CD4-positive, alpha-beta T cell (primary cell): ENCODE results near the gene COL4A2. TPM values are rescaled to one million over a fixed set of nuclear protein-coding genes. Genes with fewer than 3 reads are reported as not detected.

Experiments
- ATAC-seq: fragments of 200-7000 bp; cut with Tn5 transposase; one replicate; pipeline ENCODE4 v1.10.0; 2022; ENCODE audit warnings: mild to moderate bottlenecking; ENCODE audit not compliant: poor library complexity
- CTCF ChIA-PET: fragments of 350-600 bp; sonication (Branson Sonifier 250); formaldehyde crosslinking; loops from one replicate; lab custom pipeline; 2021; ENCODE audit warnings: antibody characterized with exemption, inconsistent platforms; lab: Charles Lee
- POLR2A ChIA-PET: fragments of 350-600 bp; sonication (Branson Sonifier 250); formaldehyde crosslinking; loops from one replicate; lab custom pipeline; 2021; ENCODE audit warnings: antibody characterized with exemption, inconsistent platforms; lab: Charles Lee
- DNase-seq, 14 experiments: peaks; one replicate each; pipeline ENCODE4 v3.0.0-alpha.2; 2013 to 2020; ENCODE audit warnings: mixed read lengths in 2 of 14
- H3K27ac ChIP-seq, 2 donors: one replicate each; pipeline versions ENCODE4 v1.5.1 to v1.7.0; 2013; ENCODE audit warnings: low read length in 2 of 2, low read depth in 1 of 2, mild to moderate bottlenecking in 1 of 2
- H3K27me3 ChIP-seq, 2 experiments: 1 replicate in 1 of 2; 2 replicates in 1 of 2; pipeline versions ENCODE4 v1.6.1 to v1.7.0; 2013; ENCODE audit warnings: low read length in 2 of 2, control low read depth in 1 of 2, mild to moderate bottlenecking in 1 of 2, moderate library complexity in 1 of 2; ENCODE audit not compliant: insufficient read depth in 2 of 2, control insufficient read depth in 1 of 2
- H3K36me3 ChIP-seq: one replicate; pipeline ENCODE4 v1.6.1; 2013; ENCODE audit warnings: low read length, control low read depth; ENCODE audit not compliant: insufficient read depth
- H3K4me1 ChIP-seq: one replicate; pipeline ENCODE4 v1.6.1; 2013; ENCODE audit warnings: low read length, control low read depth; ENCODE audit not compliant: insufficient read depth
- H3K4me3 ChIP-seq: one replicate; pipeline ENCODE4 v1.5.1; 2013; ENCODE audit warnings: mild to moderate bottlenecking, low read length, moderate library complexity
- H3K9me3 ChIP-seq, 2 experiments: 1 replicate in 1 of 2; 2 replicates in 1 of 2; pipeline versions ENCODE4 v1.6.1 to v1.7.0; 2013; ENCODE audit warnings: low read length in 2 of 2, mild to moderate bottlenecking in 2 of 2, control low read depth in 1 of 2, moderate library complexity in 1 of 2; ENCODE audit not compliant: control insufficient read depth in 1 of 2, insufficient read depth in 1 of 2
- H3K27ac Mint-ChIP-seq: one replicate; pipeline ENCODE4 v1.8.0; 2020; ENCODE audit warnings: mixed read lengths
- H3K27me3 Mint-ChIP-seq: one replicate; pipeline ENCODE4 v1.8.0; 2021; ENCODE audit warnings: mixed read lengths
- H3K36me3 Mint-ChIP-seq: one replicate; pipeline ENCODE4 v1.8.0; 2021; ENCODE audit warnings: low read depth, mixed read lengths
- H3K4me1 Mint-ChIP-seq: one replicate; pipeline ENCODE4 v1.8.0; 2021; ENCODE audit warnings: low read depth, mixed read lengths
- H3K4me3 Mint-ChIP-seq: one replicate; pipeline ENCODE4 v1.8.0; 2020; ENCODE audit warnings: mild to moderate bottlenecking, mixed read lengths
- H3K9me3 Mint-ChIP-seq: one replicate; pipeline ENCODE4 v1.8.0; 2020; ENCODE audit warnings: mixed read lengths
- intact Hi-C, 2 experiments: fragments of 100-400 bp; cut with DNase I in 1 of 2; cut with micrococcal nuclease in 1 of 2; formaldehyde crosslinking; loops; one replicate each; pipeline versions ENCODE4 v1.15.1 to v1.9.0; 2023 to 2025; cut with DNase I, micrococcal nuclease
- total RNA-seq, 174 experiments: library from RNA in 2 of 174; stranded (reverse) in 2 of 174; gene quantifications; one replicate each; pipeline ENCODE4 v1.2.3 and lab custom pipeline; 2021 to 2026
- TF ChIP-seq, protein P1 (sequence below): fragments of 200-600 bp; IDR thresholded peaks from one replicate; pipeline ENCODE4 v1.8.0; 2022; ENCODE audit warnings: antibody characterized with exemption, mild to moderate bottlenecking

COL4A2 gene
- total RNA-seq, 2 experiments from 2014 or later, result not detected

DNA sequence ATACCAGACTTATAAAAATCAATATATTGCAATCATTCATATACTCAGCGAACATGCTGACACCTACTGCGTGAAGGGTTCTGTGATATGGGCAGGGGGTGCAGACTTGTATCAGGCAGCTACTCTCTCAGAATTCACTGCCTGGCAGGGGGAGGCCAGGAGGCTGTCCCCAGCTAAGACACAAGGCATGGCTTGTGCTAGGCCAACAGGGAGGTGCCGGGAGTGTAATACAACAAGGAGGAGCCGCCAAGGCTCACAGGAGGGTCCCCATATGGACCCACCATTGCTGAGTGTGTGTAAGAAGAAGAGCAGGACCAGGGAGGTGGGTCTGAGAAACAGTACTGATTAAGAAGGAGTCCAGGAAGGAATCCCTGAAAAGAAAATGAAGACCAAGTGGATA is 97.2 kb downstream of the COL4A2 start:
- TF ChIP-seq, protein P1, sequence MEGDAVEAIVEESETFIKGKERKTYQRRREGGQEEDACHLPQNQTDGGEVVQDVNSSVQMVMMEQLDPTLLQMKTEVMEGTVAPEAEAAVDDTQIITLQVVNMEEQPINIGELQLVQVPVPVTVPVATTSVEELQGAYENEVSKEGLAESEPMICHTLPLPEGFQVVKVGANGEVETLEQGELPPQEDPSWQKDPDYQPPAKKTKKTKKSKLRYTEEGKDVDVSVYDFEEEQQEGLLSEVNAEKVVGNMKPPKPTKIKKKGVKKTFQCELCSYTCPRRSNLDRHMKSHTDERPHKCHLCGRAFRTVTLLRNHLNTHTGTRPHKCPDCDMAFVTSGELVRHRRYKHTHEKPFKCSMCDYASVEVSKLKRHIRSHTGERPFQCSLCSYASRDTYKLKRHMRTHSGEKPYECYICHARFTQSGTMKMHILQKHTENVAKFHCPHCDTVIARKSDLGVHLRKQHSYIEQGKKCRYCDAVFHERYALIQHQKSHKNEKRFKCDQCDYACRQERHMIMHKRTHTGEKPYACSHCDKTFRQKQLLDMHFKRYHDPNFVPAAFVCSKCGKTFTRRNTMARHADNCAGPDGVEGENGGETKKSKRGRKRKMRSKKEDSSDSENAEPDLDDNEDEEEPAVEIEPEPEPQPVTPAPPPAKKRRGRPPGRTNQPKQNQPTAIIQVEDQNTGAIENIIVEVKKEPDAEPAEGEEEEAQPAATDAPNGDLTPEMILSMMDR, result no peak
- peaks cover 89% of the 10 kb centered on the region for H3K27me3 Mint-ChIP-seq
- no peaks in the 10 kb centered on the region for H3K4me1 Mint-ChIP-seq

DNA sequence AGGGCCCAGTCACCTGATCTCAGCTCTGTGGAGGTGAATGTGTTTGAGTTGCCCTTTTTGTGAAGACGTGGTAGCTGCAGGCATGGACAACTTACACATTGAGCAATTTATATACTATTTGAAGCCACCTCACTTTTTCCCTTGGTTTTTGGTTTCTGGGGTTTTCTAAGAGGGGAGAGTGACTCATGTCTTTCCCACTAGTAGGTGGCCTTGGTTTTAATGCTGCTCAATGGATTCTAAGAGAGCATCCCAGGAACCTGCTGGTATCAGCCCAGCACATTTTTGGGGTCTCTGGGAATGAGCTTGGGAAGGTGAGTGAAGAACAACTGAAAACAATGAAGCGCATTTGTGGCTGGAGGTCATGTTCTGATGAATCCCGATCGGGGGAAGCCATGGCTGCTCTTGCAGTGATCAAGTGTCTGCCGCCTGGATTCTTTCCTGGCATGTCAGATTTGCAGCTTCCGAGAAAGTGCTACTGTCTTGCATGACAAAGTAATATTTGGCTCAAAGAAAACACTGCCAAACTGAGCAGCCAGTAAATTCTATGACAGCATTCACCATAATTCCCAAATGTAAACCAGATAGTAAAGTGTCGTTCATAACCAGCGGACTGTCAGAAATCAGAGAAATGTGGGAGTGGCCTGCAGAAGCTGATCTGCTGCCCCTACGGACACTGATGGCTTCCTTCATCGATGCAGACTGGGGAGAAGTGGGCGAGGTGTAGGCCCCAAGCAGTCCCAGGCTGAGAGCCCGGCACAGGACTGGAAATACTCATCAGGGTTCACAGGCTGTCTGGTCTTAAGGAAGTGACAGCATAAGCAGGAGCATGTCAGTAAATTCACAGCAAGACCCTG is 98.7 kb downstream of the COL4A2 start:
- no peak overlapping the region for H3K27ac Mint-ChIP-seq
- ChIA-PET POLR2A (no interaction called here), CTCF (no interaction called here)
- H3K9me3 Mint-ChIP-seq, result no peaks in the 10 kb centered on the region
- Histone ChIP-seq H3K4me3 (no peak overlapping the region), H3K4me1 (no peaks in the 10 kb centered on the region), H3K27ac (no peak overlapping the region), H3K27me3 (peaks cover 26 to 30% of the 10 kb centered on the region in 2 experiments), H3K9me3 (peaks cover 0 to 6% of the 10 kb centered on the region in 2 experiments), H3K36me3 (no peaks in the 10 kb centered on the region)
- peaks cover 94% of the 10 kb centered on the region for H3K27me3 Mint-ChIP-seq
- H3K4me1 Mint-ChIP-seq, result no peaks in the 10 kb centered on the region
- H3K36me3 Mint-ChIP-seq, result no peaks in the 10 kb centered on the region
- TF ChIP-seq, protein P1, result no peak
- H3K4me3 Mint-ChIP-seq, result no peak overlapping the region
- ATAC-seq, result no peak
- DNase-seq, result no peak
- intact Hi-C loops, result no loop called here

More for the DNA sequence above, 97.2 kb downstream of the COL4A2 start:
- H3K9me3 Mint-ChIP-seq, result no peaks in the 10 kb centered on the region
- ChIA-PET CTCF (no interaction called here), POLR2A (no interaction called here)
- Histone ChIP-seq H3K27ac (no peak overlapping the region), H3K36me3 (no peaks in the 10 kb centered on the region), H3K27me3 (peaks cover 18 to 27% of the 10 kb centered on the region in 2 experiments), H3K4me1 (no peaks in the 10 kb centered on the region), H3K9me3 (peaks cover 0 to 6% of the 10 kb centered on the region in 2 experiments), H3K4me3 (no peak overlapping the region)
- H3K36me3 Mint-ChIP-seq, result no peaks in the 10 kb centered on the region
- no peak overlapping the region for H3K27ac Mint-ChIP-seq
- no peak for DNase-seq
- ATAC-seq, result no peak
- no peak overlapping the region for H3K4me3 Mint-ChIP-seq
- intact Hi-C loops, result no loop called here

DNA sequence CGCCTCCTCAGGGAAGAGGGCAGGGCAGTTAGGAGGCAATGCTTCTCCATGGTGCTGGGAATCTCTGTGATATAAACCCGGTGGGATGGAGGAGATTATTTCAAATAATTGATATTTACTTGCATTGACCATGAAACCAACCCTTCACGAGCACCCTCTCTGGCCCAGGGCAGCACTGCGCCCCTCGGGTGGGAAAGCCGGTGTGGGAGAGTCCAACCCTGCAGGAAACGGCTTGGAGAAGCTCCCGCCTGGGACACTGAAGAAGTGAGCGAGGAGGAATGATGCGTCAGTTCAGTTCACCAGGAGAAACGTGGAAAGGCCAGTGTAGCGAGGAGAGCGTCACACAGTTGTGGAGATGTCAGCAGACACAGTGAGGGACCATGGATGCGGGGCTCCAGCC is 99.9 kb downstream of the COL4A2 start:
- Mint-ChIP-seq H3K4me3 (no peak overlapping the region), H3K27me3 (peaks cover 92% of the 10 kb centered on the region), H3K9me3 (no peaks in the 10 kb centered on the region), H3K27ac (no peak overlapping the region), H3K4me1 (no peaks in the 10 kb centered on the region), H3K36me3 (no peaks in the 10 kb centered on the region)
- no peak overlapping the region for H3K27ac ChIP-seq
- no peaks in the 10 kb centered on the region for H3K36me3 ChIP-seq
- TF ChIP-seq, protein P1, result no peak
- DNase-seq, result no peak
- no peak overlapping the region for H3K4me3 ChIP-seq
- POLR2A ChIA-PET, result no interaction called here
- intact Hi-C loops, result no loop called here
- H3K4me1 ChIP-seq, result peaks cover 3% of the 10 kb centered on the region
- CTCF ChIA-PET, result no interaction called here
- no peak for ATAC-seq
- H3K9me3 ChIP-seq, result peaks cover 0 to 6% of the 10 kb centered on the region in 2 experiments
- H3K27me3 ChIP-seq, result peaks cover 32 to 33% of the 10 kb centered on the region in 2 experiments
